ENCODE results near the gene CAMTA1. TPM values are rescaled to one million over a fixed set of nuclear protein-coding genes. Genes with fewer than 3 reads are reported as not detected.

Gene CAMTA1
- total RNA-seq, 1 donor from 2014 or later: 268 TPM

- H2AFZ ChIP-seq (replicated peaks): no peak overlapping the region
- no peak for DNase-seq (ENCODE audit: low spot score)
- no peak overlapping the region for H3K9ac ChIP-seq
Observed at GRCh38 chr1:7768583-7768982, 983.3 kb downstream of the CAMTA1 start.

GRCh38 chr1:7769673-7770412 lies 984.6 kb downstream of the CAMTA1 start:
- Mint-ChIP-seq H3K27me3 (ENCODE audit: insufficient read depth, low read depth) (no peaks in the 10 kb centered on the region), H3K27ac (no peak overlapping the region), H3K4me1 (peaks cover 29% of the 10 kb centered on the region), H3K4me3 (peak overlapping the region; percentile 19), H3K36me3 (no peaks in the 10 kb centered on the region), H3K9me3 (no peaks in the 10 kb centered on the region)
- H3K27ac ChIP-seq: no peak overlapping the region
- no peak for DNase-seq (ENCODE audit: low spot score)
- TF ChIP-seq, protein P1, sequence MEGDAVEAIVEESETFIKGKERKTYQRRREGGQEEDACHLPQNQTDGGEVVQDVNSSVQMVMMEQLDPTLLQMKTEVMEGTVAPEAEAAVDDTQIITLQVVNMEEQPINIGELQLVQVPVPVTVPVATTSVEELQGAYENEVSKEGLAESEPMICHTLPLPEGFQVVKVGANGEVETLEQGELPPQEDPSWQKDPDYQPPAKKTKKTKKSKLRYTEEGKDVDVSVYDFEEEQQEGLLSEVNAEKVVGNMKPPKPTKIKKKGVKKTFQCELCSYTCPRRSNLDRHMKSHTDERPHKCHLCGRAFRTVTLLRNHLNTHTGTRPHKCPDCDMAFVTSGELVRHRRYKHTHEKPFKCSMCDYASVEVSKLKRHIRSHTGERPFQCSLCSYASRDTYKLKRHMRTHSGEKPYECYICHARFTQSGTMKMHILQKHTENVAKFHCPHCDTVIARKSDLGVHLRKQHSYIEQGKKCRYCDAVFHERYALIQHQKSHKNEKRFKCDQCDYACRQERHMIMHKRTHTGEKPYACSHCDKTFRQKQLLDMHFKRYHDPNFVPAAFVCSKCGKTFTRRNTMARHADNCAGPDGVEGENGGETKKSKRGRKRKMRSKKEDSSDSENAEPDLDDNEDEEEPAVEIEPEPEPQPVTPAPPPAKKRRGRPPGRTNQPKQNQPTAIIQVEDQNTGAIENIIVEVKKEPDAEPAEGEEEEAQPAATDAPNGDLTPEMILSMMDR (IDR thresholded peaks at IDR 0.05): no peak
- TF ChIP-seq EZH2phosphoT487 (IDR thresholded peaks at IDR 0.05): no peak
- TF ChIP-seq EZH2 (IDR thresholded peaks at IDR 0.05): no peak
- H3K79me2 ChIP-seq (ENCODE audit: low read depth): peaks cover 36% of the 10 kb centered on the region
- H4K20me1 ChIP-seq (ENCODE audit: low read depth): peaks cover 18% of the 10 kb centered on the region
- H3K36me3 ChIP-seq: no peaks in the 10 kb centered on the region
- peak overlapping the region; percentile 99 for H3K4me3 ChIP-seq
- H3F3A ChIP-seq (ENCODE audit: low read depth): peaks cover 10% of the 10 kb centered on the region
- no peak overlapping the region for H2AFZ ChIP-seq (replicated peaks)
- no peak overlapping the region for H3K9ac ChIP-seq
- H3K27me3 ChIP-seq: no peaks in the 10 kb centered on the region
- peaks cover 23% of the 10 kb centered on the region for H3K4me1 ChIP-seq
- H3K9me3 ChIP-seq (ENCODE audit: low read depth): no peaks in the 10 kb centered on the region
- H3K4me2 ChIP-seq: peak overlapping the region; percentile 96

More at GRCh38 chr1:7768583-7768982, 983.3 kb downstream of the CAMTA1 start:
- H3F3A ChIP-seq (ENCODE audit: low read depth): peaks cover 10% of the 10 kb centered on the region
- H3K79me2 ChIP-seq (ENCODE audit: low read depth): peaks cover 23% of the 10 kb centered on the region
- no peaks in the 10 kb centered on the region for H3K9me3 Mint-ChIP-seq
- H4K20me1 ChIP-seq (ENCODE audit: low read depth): peaks cover 18% of the 10 kb centered on the region
- peaks cover 23% of the 10 kb centered on the region for H3K4me1 ChIP-seq
- H3K36me3 Mint-ChIP-seq: no peaks in the 10 kb centered on the region
- no peak overlapping the region for H3K4me3 ChIP-seq
- H3K4me2 ChIP-seq: no peak overlapping the region
- H3K27me3 ChIP-seq: no peaks in the 10 kb centered on the region
- H3K27me3 Mint-ChIP-seq (ENCODE audit: insufficient read depth, low read depth): no peaks in the 10 kb centered on the region
- no peak overlapping the region for H3K4me3 Mint-ChIP-seq
- H3K9me3 ChIP-seq (ENCODE audit: low read depth): no peaks in the 10 kb centered on the region
- H3K27ac Mint-ChIP-seq: peak overlapping the region; percentile 46
- H3K4me1 Mint-ChIP-seq: peaks cover 29% of the 10 kb centered on the region
- no peaks in the 10 kb centered on the region for H3K36me3 ChIP-seq
- TF ChIP-seq, protein P1 (IDR thresholded peaks at IDR 0.05): no peak
- TF ChIP-seq EZH2phosphoT487 (IDR thresholded peaks at IDR 0.05) (no peak), EZH2 (IDR thresholded peaks at IDR 0.05) (no peak)
- H3K27ac ChIP-seq: no peak overlapping the region

DNA sequence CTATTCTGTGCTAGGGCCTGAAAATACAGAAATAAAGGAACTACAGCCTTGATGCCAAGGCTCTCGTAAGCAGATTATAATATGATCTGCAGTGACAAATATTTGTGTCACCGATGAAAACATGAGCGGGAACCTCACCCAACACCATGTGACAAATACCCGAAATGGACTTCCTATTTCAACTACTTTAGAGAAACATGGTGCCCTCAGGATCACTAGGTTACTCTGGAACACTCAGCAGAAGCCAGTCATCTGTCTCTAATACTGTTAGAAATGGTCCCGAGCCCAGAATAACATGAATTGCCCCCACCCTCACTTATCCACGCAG lies 985.4 kb downstream of the CAMTA1 start:
- H2AFZ ChIP-seq (replicated peaks): peak overlapping the region; percentile 86
- Mint-ChIP-seq H3K27ac (no peak overlapping the region), H3K4me3 (peak overlapping the region; percentile 90), H3K27me3 (ENCODE audit: insufficient read depth, low read depth) (no peaks in the 10 kb centered on the region), H3K36me3 (no peaks in the 10 kb centered on the region), H3K9me3 (no peaks in the 10 kb centered on the region), H3K4me1 (peaks cover 29% of the 10 kb centered on the region)
- H3K9me3 ChIP-seq (ENCODE audit: low read depth): no peaks in the 10 kb centered on the region
- H3K4me2 ChIP-seq: peak overlapping the region; percentile 96
- H3F3A ChIP-seq (ENCODE audit: low read depth): peaks cover 10% of the 10 kb centered on the region
- peak overlapping the region; percentile 99 for H3K4me3 ChIP-seq
- H3K4me1 ChIP-seq: peaks cover 23% of the 10 kb centered on the region
- no peaks in the 10 kb centered on the region for H3K36me3 ChIP-seq
- H3K27me3 ChIP-seq: no peaks in the 10 kb centered on the region
- peaks cover 18% of the 10 kb centered on the region for H4K20me1 ChIP-seq (ENCODE audit: low read depth)
- H3K9ac ChIP-seq: no peak overlapping the region
- DNase-seq (ENCODE audit: low spot score): no peak
- TF ChIP-seq EZH2 (IDR thresholded peaks at IDR 0.05): no peak
- TF ChIP-seq, protein P1 (IDR thresholded peaks at IDR 0.05): no peak
- TF ChIP-seq EZH2phosphoT487 (IDR thresholded peaks at IDR 0.05): no peak
- H3K27ac ChIP-seq: no peak overlapping the region
- H3K79me2 ChIP-seq (ENCODE audit: low read depth): peaks cover 44% of the 10 kb centered on the region

All from neural progenitor cell (in vitro differentiated cells).